Stimulated activated naive B cell treated with anti-CD40 and anti-IgM and Interleukin-4, amounts not matched to agents 10 μg/mL and 1 μg/mL and 100 μg/mL, for 72 hours (primary cell): ENCODE measurements around the gene SUMF1.
A peak's percentile ranks its signal among the peaks of the same experiment; 100 is the strongest.

ENCODE experiments used
- ATAC-seq, 2 donors: fragments of 150-1000 bp; cut with Tn5 transposase; replicated peaks; 2 replicates each; pipeline ENCODE4 v1.10.0; 2021; ENCODE audit warnings: moderate library complexity in 1 of 2
- DNase-seq: peaks from one replicate; pipeline ENCODE4 v3.0.0; 2021
- H3K27ac Mint-ChIP-seq: one replicate; pipeline ENCODE4 v1.8.0; 2022; ENCODE audit warnings: mild to moderate bottlenecking, mixed read lengths
- H3K27me3 Mint-ChIP-seq, 2 donors: one replicate each; pipeline ENCODE4 v1.8.0; 2022; ENCODE audit warnings: mixed read lengths in 2 of 2
- H3K36me3 Mint-ChIP-seq, 2 donors: one replicate each; pipeline ENCODE4 v1.8.0; 2022; ENCODE audit warnings: mixed read lengths in 2 of 2, mild to moderate bottlenecking in 1 of 2
- H3K4me1 Mint-ChIP-seq, 2 donors: one replicate each; pipeline ENCODE4 v1.8.0; 2022; ENCODE audit warnings: mixed read lengths in 2 of 2, mild to moderate bottlenecking in 1 of 2
- H3K4me3 Mint-ChIP-seq, 2 donors: one replicate each; pipeline ENCODE4 v1.8.0; 2022; ENCODE audit warnings: mild to moderate bottlenecking in 2 of 2, mixed read lengths in 2 of 2, moderate library complexity in 1 of 2
- H3K9me3 Mint-ChIP-seq, 2 donors: one replicate each; pipeline ENCODE4 v1.8.0; 2022; ENCODE audit warnings: mixed read lengths in 2 of 2, mild to moderate bottlenecking in 1 of 2

The SUMF1 gene

GRCh38 chr3:4426261-4426781, 40.7 kb downstream of the SUMF1 start:
- Mint-ChIP-seq H3K4me3 (peak overlapping the region in 1 of 2 donors; percentile 14), H3K4me1 (peaks cover 24 to 43% of the 10 kb centered on the region in 2 donors), H3K9me3 (peaks cover 5 to 7% of the 10 kb centered on the region in 2 donors), H3K27ac (peak overlapping the region; percentile 71), H3K36me3 (peaks cover 18 to 31% of the 10 kb centered on the region in 2 donors), H3K27me3 (no peaks in the 10 kb centered on the region)
- no peak for DNase-seq
- ATAC-seq: peak in 1 of 2 donors; percentile 5

DNA sequence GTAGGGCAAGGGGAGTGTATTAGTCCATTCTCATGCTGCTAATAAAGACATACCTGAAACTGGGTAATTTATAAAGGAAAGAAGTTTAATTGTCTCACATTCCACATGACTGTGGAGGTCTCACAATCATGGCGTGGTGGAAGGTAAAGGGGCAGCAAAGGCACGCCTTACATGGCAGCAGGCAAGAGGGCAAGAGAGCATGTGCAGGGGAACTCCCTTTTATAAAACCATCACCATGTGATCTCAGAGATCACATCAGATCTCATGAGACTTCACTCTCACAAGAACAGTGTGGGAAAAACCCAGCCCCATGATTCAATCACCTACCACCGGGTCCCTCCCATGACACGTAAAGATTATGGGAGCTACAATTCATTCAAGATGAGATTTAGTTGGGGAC, 41.4 kb downstream of the SUMF1 start:
- peaks cover 15 to 29% of the 10 kb centered on the region in 2 donors for H3K36me3 Mint-ChIP-seq
- peak overlapping the region; percentile 14 to 39 for H3K4me3 Mint-ChIP-seq
- peak overlapping the region; percentile 71 for H3K27ac Mint-ChIP-seq
- peaks cover 24 to 45% of the 10 kb centered on the region in 2 donors for H3K4me1 Mint-ChIP-seq
- H3K27me3 Mint-ChIP-seq: no peaks in the 10 kb centered on the region
- H3K9me3 Mint-ChIP-seq: peaks cover 4 to 5% of the 10 kb centered on the region in 2 donors
- peak; percentile 9 for DNase-seq
- ATAC-seq: peak; percentile 50 to 62

GRCh38 chr3:4425055-4425454, 42.0 kb downstream of the SUMF1 start:
- H3K36me3 Mint-ChIP-seq: peaks cover 12 to 24% of the 10 kb centered on the region in 2 donors
- no peaks in the 10 kb centered on the region for H3K27me3 Mint-ChIP-seq
- peaks cover 4 to 5% of the 10 kb centered on the region in 2 donors for H3K9me3 Mint-ChIP-seq
- no peak overlapping the region for H3K4me3 Mint-ChIP-seq
- peaks cover 24 to 45% of the 10 kb centered on the region in 2 donors for H3K4me1 Mint-ChIP-seq
- no peak for ATAC-seq
- DNase-seq: no peak
- no peak overlapping the region for H3K27ac Mint-ChIP-seq

DNA sequence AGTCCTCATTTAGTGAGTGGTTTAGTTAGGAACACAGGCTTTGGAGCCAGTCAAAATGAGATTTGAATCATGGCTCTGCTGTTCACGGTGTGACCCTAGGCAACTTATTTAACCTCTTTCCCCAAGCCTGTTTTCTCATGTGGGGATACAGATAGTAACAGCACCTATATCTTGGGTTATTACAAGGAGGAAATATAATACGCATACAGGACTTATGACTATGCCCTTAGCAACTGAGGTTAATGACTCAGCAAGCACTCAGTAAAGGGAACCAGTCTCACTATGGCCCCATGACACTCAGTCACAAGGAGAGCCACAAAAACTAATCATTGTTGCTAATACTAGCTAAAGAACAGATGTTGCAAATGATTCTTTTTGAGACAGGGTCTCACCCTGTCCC, 45.9 kb downstream of the SUMF1 start:
- H3K4me3 Mint-ChIP-seq: no peak overlapping the region
- DNase-seq: no peak
- peak; percentile 88 to 93 for ATAC-seq
- peaks cover 12 to 37% of the 10 kb centered on the region in 2 donors for H3K4me1 Mint-ChIP-seq
- peaks cover 13 to 31% of the 10 kb centered on the region in 2 donors for H3K36me3 Mint-ChIP-seq
- no peaks in the 10 kb centered on the region for H3K27me3 Mint-ChIP-seq
- H3K27ac Mint-ChIP-seq: peak overlapping the region; percentile 31
- H3K9me3 Mint-ChIP-seq: peaks cover 4 to 5% of the 10 kb centered on the region in 2 donors

DNA sequence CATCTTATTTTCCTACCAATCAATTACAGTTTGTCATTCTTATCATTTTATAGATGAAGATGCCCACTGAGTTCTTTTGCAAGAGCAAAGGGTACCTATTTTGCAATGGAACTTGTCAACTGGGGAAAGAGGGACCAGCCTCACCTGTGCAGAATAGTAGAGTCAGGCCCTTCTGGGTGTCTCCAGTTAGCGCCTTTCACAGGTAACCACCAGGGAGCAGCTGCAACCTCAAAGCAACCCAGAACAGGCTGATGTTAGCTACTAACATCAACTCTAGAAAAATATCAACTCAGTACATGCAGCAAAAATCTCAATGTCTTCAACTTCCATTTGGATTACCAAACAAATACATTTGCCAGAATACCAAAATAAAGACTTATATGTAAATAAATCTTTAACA, 47.1 kb downstream of the SUMF1 start:
- H3K27me3 Mint-ChIP-seq: no peaks in the 10 kb centered on the region
- ATAC-seq (no peak), DNase-seq (no peak)
- H3K4me1 Mint-ChIP-seq: peaks cover 4 to 28% of the 10 kb centered on the region in 2 donors
- H3K36me3 Mint-ChIP-seq: peaks cover 13 to 23% of the 10 kb centered on the region in 2 donors
- H3K27ac Mint-ChIP-seq: no peak overlapping the region
- H3K4me3 Mint-ChIP-seq: no peak overlapping the region
- H3K9me3 Mint-ChIP-seq: no peaks in the 10 kb centered on the region

DNA sequence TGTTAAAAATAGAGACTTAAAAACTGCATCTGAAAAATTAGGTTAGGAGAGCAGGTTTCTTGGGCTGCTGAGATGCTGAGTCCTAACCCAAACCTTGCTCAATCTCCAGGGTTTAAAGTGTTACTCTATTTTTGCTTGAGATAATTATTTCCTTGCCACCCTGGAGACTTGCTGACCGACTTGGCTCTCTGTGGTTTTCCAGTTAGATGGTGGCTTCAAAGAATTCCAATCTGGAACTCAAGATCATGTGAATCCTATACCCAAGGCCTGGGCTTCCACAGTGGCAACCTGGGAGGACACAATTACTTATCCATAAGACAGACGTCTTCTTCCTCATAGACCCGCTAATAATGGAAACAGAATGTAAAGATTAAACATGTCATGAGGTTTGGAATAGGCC, 47.7 kb downstream of the SUMF1 start:
- DNase-seq: no peak
- no peak for ATAC-seq
- Mint-ChIP-seq H3K9me3 (no peaks in the 10 kb centered on the region), H3K27me3 (no peaks in the 10 kb centered on the region), H3K4me3 (no peak overlapping the region), H3K4me1 (peaks cover 4 to 28% of the 10 kb centered on the region in 2 donors), H3K36me3 (peaks cover 13 to 19% of the 10 kb centered on the region in 2 donors), H3K27ac (no peak overlapping the region)

GRCh38 chr3:4418156-4418555, 48.9 kb downstream of the SUMF1 start:
- ATAC-seq: no peak
- Mint-ChIP-seq H3K4me3 (no peak overlapping the region), H3K4me1 (peaks cover under 1 to 20% of the 10 kb centered on the region in 2 donors), H3K27ac (peak overlapping the region; percentile 59), H3K9me3 (no peaks in the 10 kb centered on the region), H3K27me3 (no peaks in the 10 kb centered on the region), H3K36me3 (peaks cover 11 to 12% of the 10 kb centered on the region in 2 donors)
- no peak for DNase-seq

DNA sequence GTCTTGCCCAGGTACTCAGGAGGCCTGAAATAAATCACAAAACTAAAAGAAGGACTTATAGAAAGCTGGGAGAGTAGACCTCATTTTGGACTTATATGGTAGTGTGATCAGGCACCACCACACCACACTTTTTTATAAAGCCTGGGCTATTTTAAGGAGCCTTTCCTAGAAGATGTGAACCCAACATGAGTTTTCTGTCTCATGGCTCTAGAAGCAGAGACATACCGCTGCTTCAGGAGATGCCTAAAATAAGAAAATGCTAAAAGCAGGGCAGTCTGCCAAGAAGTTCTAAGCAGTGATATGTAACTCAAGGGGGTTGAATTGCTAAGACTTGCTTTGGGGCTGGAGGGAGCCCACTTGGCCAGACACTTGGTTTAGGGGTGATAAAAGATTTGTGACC, 49.6 kb downstream of the SUMF1 start:
- Mint-ChIP-seq H3K27ac (peak overlapping the region; percentile 47), H3K9me3 (no peaks in the 10 kb centered on the region), H3K4me3 (no peak overlapping the region), H3K36me3 (peaks cover 14 to 15% of the 10 kb centered on the region in 2 donors), H3K27me3 (no peaks in the 10 kb centered on the region), H3K4me1 (peaks cover 0 to 14% of the 10 kb centered on the region in 2 donors)
- no peak for DNase-seq
- no peak for ATAC-seq

- peaks cover 18 to 20% of the 10 kb centered on the region in 2 donors for H3K36me3 Mint-ChIP-seq
- H3K4me1 Mint-ChIP-seq: peaks cover 0 to 14% of the 10 kb centered on the region in 2 donors
- H3K27ac Mint-ChIP-seq: peak overlapping the region; percentile 20
- ATAC-seq: peak; percentile 35 to 67
- DNase-seq: no peak
- H3K27me3 Mint-ChIP-seq: no peaks in the 10 kb centered on the region
- no peaks in the 10 kb centered on the region for H3K9me3 Mint-ChIP-seq
- no peak overlapping the region for H3K4me3 Mint-ChIP-seq
Observed at GRCh38 chr3:4416961-4417360, 50.1 kb downstream of the SUMF1 start.

GRCh38 chr3:4416427-4416945, 50.6 kb downstream of the SUMF1 start:
- peaks cover 0 to 10% of the 10 kb centered on the region in 2 donors for H3K4me1 Mint-ChIP-seq
- ATAC-seq: no peak
- H3K36me3 Mint-ChIP-seq: peaks cover 17 to 23% of the 10 kb centered on the region in 2 donors
- no peaks in the 10 kb centered on the region for H3K27me3 Mint-ChIP-seq
- DNase-seq: no peak
- no peak overlapping the region for H3K27ac Mint-ChIP-seq
- no peaks in the 10 kb centered on the region for H3K9me3 Mint-ChIP-seq
- no peak overlapping the region for H3K4me3 Mint-ChIP-seq

DNA sequence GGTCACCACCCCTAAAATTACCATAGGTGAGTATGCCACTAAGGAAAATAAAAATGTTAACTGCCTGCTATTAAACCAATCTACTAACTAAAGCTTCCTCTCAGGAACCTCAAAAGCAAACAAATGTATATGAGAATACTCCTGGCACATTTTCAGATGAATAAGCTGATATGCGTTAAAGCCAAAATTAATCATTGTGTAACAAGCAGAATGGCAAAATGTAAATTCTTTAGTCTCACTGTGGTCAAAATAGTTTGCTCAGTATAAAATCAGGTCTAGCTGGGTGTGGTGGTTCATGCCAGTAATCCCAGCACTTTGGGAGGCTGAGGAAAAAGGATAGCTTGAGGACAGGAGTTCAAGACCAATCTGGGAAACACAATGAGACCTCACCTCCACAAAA, 53.6 kb downstream of the SUMF1 start:
- Mint-ChIP-seq H3K4me1 (peaks cover 6 to 19% of the 10 kb centered on the region in 2 donors), H3K27ac (no peak overlapping the region), H3K4me3 (no peak overlapping the region), H3K36me3 (peaks cover 26 to 37% of the 10 kb centered on the region in 2 donors), H3K27me3 (no peaks in the 10 kb centered on the region), H3K9me3 (no peaks in the 10 kb centered on the region)
- DNase-seq (no peak), ATAC-seq (no peak)

- Mint-ChIP-seq H3K27me3 (no peaks in the 10 kb centered on the region), H3K9me3 (no peaks in the 10 kb centered on the region), H3K27ac (no peak overlapping the region), H3K36me3 (peaks cover 29 to 41% of the 10 kb centered on the region in 2 donors), H3K4me1 (peaks cover 8 to 18% of the 10 kb centered on the region in 2 donors), H3K4me3 (no peak overlapping the region)
- no peak for DNase-seq
- no peak for ATAC-seq
Observed at GRCh38 chr3:4411833-4412232, 55.2 kb downstream of the SUMF1 start.

GRCh38 chr3:4411236-4411635, 55.8 kb downstream of the SUMF1 start:
- peak in 1 of 2 donors; percentile 47 for ATAC-seq
- H3K4me1 Mint-ChIP-seq: peaks cover 8 to 18% of the 10 kb centered on the region in 2 donors
- peaks cover 29 to 44% of the 10 kb centered on the region in 2 donors for H3K36me3 Mint-ChIP-seq
- no peaks in the 10 kb centered on the region for H3K27me3 Mint-ChIP-seq
- H3K9me3 Mint-ChIP-seq: no peaks in the 10 kb centered on the region
- no peak overlapping the region for H3K4me3 Mint-ChIP-seq
- no peak overlapping the region for H3K27ac Mint-ChIP-seq
- DNase-seq: no peak

DNA sequence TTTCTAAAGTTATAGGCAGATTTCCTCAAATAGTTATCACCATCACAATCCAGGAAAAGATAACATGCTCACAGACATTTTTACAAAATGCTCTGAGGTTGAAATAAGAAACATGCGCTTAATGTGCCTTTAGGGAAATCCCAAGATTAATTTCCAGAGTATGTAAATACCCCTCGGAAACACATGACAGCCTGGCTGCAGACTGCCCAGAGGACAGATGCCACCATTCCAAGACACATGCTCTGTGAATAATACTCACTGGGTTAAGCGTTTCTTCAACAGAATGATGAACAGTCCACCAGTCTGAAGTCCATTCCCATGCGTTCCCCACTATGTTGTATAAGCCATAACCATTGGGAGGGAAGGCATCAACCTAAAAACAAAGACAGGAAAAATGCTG, 56.5 kb downstream of the SUMF1 start:
- Mint-ChIP-seq H3K27me3 (no peaks in the 10 kb centered on the region), H3K4me1 (peaks cover 8 to 18% of the 10 kb centered on the region in 2 donors), H3K9me3 (no peaks in the 10 kb centered on the region), H3K4me3 (no peak overlapping the region), H3K27ac (no peak overlapping the region), H3K36me3 (peaks cover 29 to 46% of the 10 kb centered on the region in 2 donors)
- DNase-seq (no peak), ATAC-seq (no peak)

- Mint-ChIP-seq H3K4me1 (peaks cover 8 to 18% of the 10 kb centered on the region in 2 donors), H3K27ac (peak overlapping the region; percentile 37)
Observed at GRCh38 chr3:4409971-4410573, 57.0 kb downstream of the SUMF1 start.

More at GRCh38 chr3:4409971-4410573, 57.0 kb downstream of the SUMF1 start:
- no peaks in the 10 kb centered on the region for H3K27me3 Mint-ChIP-seq
- DNase-seq (no peak), ATAC-seq (peak; percentile 58 to 78)
- H3K9me3 Mint-ChIP-seq: no peaks in the 10 kb centered on the region
- H3K4me3 Mint-ChIP-seq: peak overlapping the region in 1 of 2 donors; percentile 44
- H3K36me3 Mint-ChIP-seq: peaks cover 25 to 51% of the 10 kb centered on the region in 2 donors
